ENCODE measurements around the gene CHAT.

Gene CHAT

GRCh38 chr10:49649936-49650723, 36.3 kb downstream of the CHAT start:
- TF ChIP-seq GABPA (IDR thresholded peaks at IDR 0.05; ENCODE audit: low read depth) (no peak), CTCF (IDR thresholded peaks at IDR 0.05; ENCODE audit: insufficient read depth, low read length) (no peak), POLR2AphosphoS5 (IDR thresholded peaks at IDR 0.05; ENCODE audit: low read depth) (no peak), SPI1 (IDR thresholded peaks at IDR 0.05; ENCODE audit: borderline replicate concordance, low read depth) (no peak), REST (IDR thresholded peaks at IDR 0.05; ENCODE audit: insufficient replicate concordance, low read depth) (no peak)
- H3K4me3 ChIP-seq (replicated peaks; ENCODE audit: insufficient read depth, low read length): no peak overlapping the region
- DNase-seq (ENCODE audit: low read depth in 1 of 2, low spot score in 1 of 2): peak; percentile 14 to 24
- H3K27ac ChIP-seq (replicated peaks): peak overlapping the region; percentile 67
- no peaks in the 10 kb centered on the region for H3K27me3 ChIP-seq (ENCODE audit: insufficient read depth, poor library complexity, severe bottlenecking)

GRCh38 chr10:49650724-49651034, 36.8 kb downstream of the CHAT start:
- no peaks in the 10 kb centered on the region for H3K27me3 ChIP-seq (ENCODE audit: insufficient read depth, poor library complexity, severe bottlenecking)
- TF ChIP-seq POLR2AphosphoS5 (IDR thresholded peaks at IDR 0.05; ENCODE audit: low read depth) (no peak), CTCF (IDR thresholded peaks at IDR 0.05; ENCODE audit: insufficient read depth, low read length) (no peak), SPI1 (IDR thresholded peaks at IDR 0.05; ENCODE audit: borderline replicate concordance, low read depth) (no peak), GABPA (IDR thresholded peaks at IDR 0.05; ENCODE audit: low read depth) (no peak), REST (IDR thresholded peaks at IDR 0.05; ENCODE audit: insufficient replicate concordance, low read depth) (no peak)

GRCh38 chr10:49651039-49651835, 37.4 kb downstream of the CHAT start:
- no peaks in the 10 kb centered on the region for H3K27me3 ChIP-seq (ENCODE audit: insufficient read depth, poor library complexity, severe bottlenecking)
- no peak overlapping the region for H3K4me3 ChIP-seq (replicated peaks; ENCODE audit: insufficient read depth, low read length)
- H3K27ac ChIP-seq (replicated peaks): no peak overlapping the region
- DNase-seq (ENCODE audit: low read depth in 1 of 2, low spot score in 1 of 2): no peak
- TF ChIP-seq REST (IDR thresholded peaks at IDR 0.05; ENCODE audit: insufficient replicate concordance, low read depth): no peak
- TF ChIP-seq GABPA (IDR thresholded peaks at IDR 0.05; ENCODE audit: low read depth): no peak
- TF ChIP-seq POLR2AphosphoS5 (IDR thresholded peaks at IDR 0.05; ENCODE audit: low read depth): no peak
- no peak for TF ChIP-seq CTCF (IDR thresholded peaks at IDR 0.05; ENCODE audit: insufficient read depth, low read length)
- no peak for TF ChIP-seq SPI1 (IDR thresholded peaks at IDR 0.05; ENCODE audit: borderline replicate concordance, low read depth)

More at GRCh38 chr10:49650724-49651034, 36.8 kb downstream of the CHAT start:
- Histone ChIP-seq H3K27ac (replicated peaks) (no peak overlapping the region), H3K4me3 (replicated peaks; ENCODE audit: insufficient read depth, low read length) (no peak overlapping the region)
- no peak for DNase-seq (ENCODE audit: low read depth in 1 of 2, low spot score in 1 of 2)

Data from HL-60 (cell line).